HepG2 (cell line): ENCODE data around the gene HARBI1.

ENCODE experiments used
- CBX1 ChIP-seq: IDR thresholded peaks from one replicate; pipeline ENCODE4 v1.6.1; 2016; ENCODE audit warnings: antibody characterized with exemption, low read depth
- SNRNP70 ChIP-seq: fragments of 200-400 bp; formaldehyde crosslinking; IDR thresholded peaks from 2 replicates; pipeline ENCODE4 v1.6.1; 2017; ENCODE audit warnings: mild to moderate bottlenecking, low read depth, low read length, moderate library complexity
- SP1 ChIP-seq, 2 experiments: fragments of 450-650 bp in 1 of 2; sonication (generic) in 1 of 2; formaldehyde crosslinking in 1 of 2; IDR thresholded peaks; 2 replicates each; pipeline versions ENCODE4 v1.4.0 to v1.6.1; 2016 to 2020; ENCODE audit warnings: missing genetic modification reagents in 1 of 2
- ZNF160 ChIP-seq: sonication (generic); formaldehyde crosslinking; IDR thresholded peaks from 2 replicates; pipeline ENCODE4 v1.8.0; 2022; ENCODE audit warnings: mild to moderate bottlenecking, inconsistent platforms, missing genetic modification reagents
- TF ChIP-seq, protein P1 (sequence below): sonication (generic); formaldehyde crosslinking; IDR thresholded peaks from 2 replicates; pipeline ENCODE4 v1.5.0; 2020; ENCODE audit warnings: mild to moderate bottlenecking, missing genetic modification reagents, moderate library complexity
- TF ChIP-seq, protein P2 (sequence below): sonication (generic); formaldehyde crosslinking; IDR thresholded peaks from 2 replicates; pipeline ENCODE4 v1.4.0; 2020; ENCODE audit warnings: missing genetic modification reagents
- TF ChIP-seq, protein P3 (sequence below): sonication (generic); formaldehyde crosslinking; IDR thresholded peaks from 2 replicates; pipeline ENCODE4 v1.5.1; 2020; ENCODE audit warnings: mild to moderate bottlenecking, missing genetic modification reagents, borderline replicate concordance

DNA sequence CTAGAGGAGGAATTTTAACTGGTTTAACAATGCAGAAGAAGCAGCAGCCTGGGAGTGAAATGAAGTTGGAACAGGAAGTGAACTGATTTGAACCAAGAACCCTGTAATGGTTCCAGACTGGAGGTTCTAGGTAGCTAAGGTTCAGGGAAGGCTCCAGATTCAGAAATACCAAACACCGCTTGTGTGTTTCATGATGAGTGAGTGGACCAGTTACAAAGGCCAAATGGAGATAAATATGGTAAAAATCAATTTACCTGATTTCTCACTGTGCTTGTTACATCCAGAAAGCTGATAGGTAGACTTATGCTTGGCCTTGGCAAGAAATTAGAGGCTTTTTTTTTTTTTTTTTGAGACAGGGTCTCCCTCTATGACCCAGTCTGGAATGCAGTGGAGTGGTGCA lies 13.2 kb upstream of the HARBI1 start:
- TF ChIP-seq CBX1 (no peak), ZNF160 (CRISPR knock-in tag) (no peak), SNRNP70 (no peak), SP1 (IDR thresholded peaks at IDR 0.05) (no peak), SP1 (CRISPR knock-in tag; IDR thresholded peaks at IDR 0.05) (no peak)
- TF ChIP-seq, protein P1, sequence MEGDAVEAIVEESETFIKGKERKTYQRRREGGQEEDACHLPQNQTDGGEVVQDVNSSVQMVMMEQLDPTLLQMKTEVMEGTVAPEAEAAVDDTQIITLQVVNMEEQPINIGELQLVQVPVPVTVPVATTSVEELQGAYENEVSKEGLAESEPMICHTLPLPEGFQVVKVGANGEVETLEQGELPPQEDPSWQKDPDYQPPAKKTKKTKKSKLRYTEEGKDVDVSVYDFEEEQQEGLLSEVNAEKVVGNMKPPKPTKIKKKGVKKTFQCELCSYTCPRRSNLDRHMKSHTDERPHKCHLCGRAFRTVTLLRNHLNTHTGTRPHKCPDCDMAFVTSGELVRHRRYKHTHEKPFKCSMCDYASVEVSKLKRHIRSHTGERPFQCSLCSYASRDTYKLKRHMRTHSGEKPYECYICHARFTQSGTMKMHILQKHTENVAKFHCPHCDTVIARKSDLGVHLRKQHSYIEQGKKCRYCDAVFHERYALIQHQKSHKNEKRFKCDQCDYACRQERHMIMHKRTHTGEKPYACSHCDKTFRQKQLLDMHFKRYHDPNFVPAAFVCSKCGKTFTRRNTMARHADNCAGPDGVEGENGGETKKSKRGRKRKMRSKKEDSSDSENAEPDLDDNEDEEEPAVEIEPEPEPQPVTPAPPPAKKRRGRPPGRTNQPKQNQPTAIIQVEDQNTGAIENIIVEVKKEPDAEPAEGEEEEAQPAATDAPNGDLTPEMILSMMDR (CRISPR knock-in tag): no peak
- TF ChIP-seq, protein P2, sequence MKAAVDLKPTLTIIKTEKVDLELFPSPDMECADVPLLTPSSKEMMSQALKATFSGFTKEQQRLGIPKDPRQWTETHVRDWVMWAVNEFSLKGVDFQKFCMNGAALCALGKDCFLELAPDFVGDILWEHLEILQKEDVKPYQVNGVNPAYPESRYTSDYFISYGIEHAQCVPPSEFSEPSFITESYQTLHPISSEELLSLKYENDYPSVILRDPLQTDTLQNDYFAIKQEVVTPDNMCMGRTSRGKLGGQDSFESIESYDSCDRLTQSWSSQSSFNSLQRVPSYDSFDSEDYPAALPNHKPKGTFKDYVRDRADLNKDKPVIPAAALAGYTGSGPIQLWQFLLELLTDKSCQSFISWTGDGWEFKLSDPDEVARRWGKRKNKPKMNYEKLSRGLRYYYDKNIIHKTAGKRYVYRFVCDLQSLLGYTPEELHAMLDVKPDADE (CRISPR knock-in tag): no peak
- TF ChIP-seq, protein P3, sequence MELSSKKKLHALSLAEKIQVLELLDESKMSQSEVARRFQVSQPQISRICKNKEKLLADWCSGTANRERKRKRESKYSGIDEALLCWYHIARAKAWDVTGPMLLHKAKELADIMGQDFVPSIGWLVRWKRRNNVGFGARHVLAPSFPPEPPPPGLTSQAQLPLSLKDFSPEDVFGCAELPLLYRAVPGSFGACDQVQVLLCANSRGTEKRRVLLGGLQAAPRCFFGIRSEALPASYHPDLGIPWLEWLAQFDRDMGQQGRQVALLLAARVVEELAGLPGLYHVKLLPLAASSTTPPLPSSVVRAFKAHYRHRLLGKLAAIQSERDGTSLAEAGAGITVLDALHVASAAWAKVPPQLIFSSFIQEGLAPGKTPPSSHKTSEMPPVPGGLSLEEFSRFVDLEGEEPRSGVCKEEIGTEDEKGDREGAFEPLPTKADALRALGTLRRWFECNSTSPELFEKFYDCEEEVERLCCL (CRISPR knock-in tag): no peak
